ENCODE results near the gene ZNF22. TPM values are rescaled to one million over a fixed set of nuclear protein-coding genes. Genes with fewer than 3 reads are reported as not detected.

Gene ZNF22
- total RNA-seq = 10 to 100 TPM; 44.6 to 45.2 TPM

- Mint-ChIP-seq H3K27me3 (ENCODE audit: low read depth) (peaks cover 3% of the 10 kb centered on the region), H3K9me3 (ENCODE audit: insufficient read depth) (peaks cover 23% of the 10 kb centered on the region), H3K36me3 (ENCODE audit: low read depth) (peaks cover 43% of the 10 kb centered on the region), H3K4me3 (peak within 1 kb of the TSS; percentile 94), H3K4me1 (ENCODE audit: low read depth) (peaks cover 52% of the 10 kb centered on the region), H3K27ac (peak within 1 kb of the TSS; percentile 99)
- ChIA-PET CTCF (interaction anchor here (0.9 to 2.9 kb wide), 6 partner anchors 7 to 68 kb away, joined by 3 to 15 read pairs (median 3); no protein-coding TSS in a partner anchor), POLR2A (interaction anchor here (0.7 to 2.3 kb wide), 10 partner anchors 19 to 421 kb away, joined by 3 to 7 read pairs (median 4); partner anchors contain the start of genes DEPP1 and RASSF4)
- peak; percentile 87 for ATAC-seq
- DNase-seq = peak; percentile 83
These were observed at the start of gene ZNF22 for GRCh38 chr10:45000752-45001380. ZNF22 (plus strand) TSS chr10:45000923; CDS start chr10:45003369, 2,446 bp downstream.

- Mint-ChIP-seq H3K9me3 (ENCODE audit: insufficient read depth) (no peaks in the 10 kb centered on the region), H3K4me3 (no peak overlapping the region), H3K27me3 (ENCODE audit: low read depth) (no peaks in the 10 kb centered on the region), H3K4me1 (ENCODE audit: low read depth) (peaks cover 3% of the 10 kb centered on the region), H3K27ac (no peak overlapping the region), H3K36me3 (ENCODE audit: low read depth) (peaks cover 7% of the 10 kb centered on the region)
- ChIA-PET CTCF (interaction anchor here (1.2 to 2.8 kb wide), 3 partner anchors 16 to 93 kb away, joined by 3 to 14 read pairs (median 3); no protein-coding TSS in a partner anchor), POLR2A (interaction anchor here (1.3 kb wide), 1 partner anchor 49 kb away, joined by 3 read pairs; no protein-coding TSS in a partner anchor)
- ATAC-seq (no peak), DNase-seq (no peak)
These were observed 49.0 kb upstream of the ZNF22 start for GRCh38 chr10:44951576-44952226.

GRCh38 chr10:44952779-44953231, 47.9 kb upstream of the ZNF22 start:
- no peak for ATAC-seq
- H3K4me3 Mint-ChIP-seq = no peak overlapping the region
- H3K4me1 Mint-ChIP-seq (ENCODE audit: low read depth) = peaks cover 5% of the 10 kb centered on the region
- ChIA-PET CTCF (interaction anchor here (1.2 to 2.8 kb wide), 4 partner anchors 16 to 95 kb away, joined by 3 to 14 read pairs (median 4); no protein-coding TSS in a partner anchor), POLR2A (interaction anchor here (1.3 kb wide), 1 partner anchor 47 kb away, joined by 3 read pairs; no protein-coding TSS in a partner anchor)
- DNase-seq = no peak
- no peaks in the 10 kb centered on the region for H3K9me3 Mint-ChIP-seq (ENCODE audit: insufficient read depth)
- H3K36me3 Mint-ChIP-seq (ENCODE audit: low read depth) = peaks cover 11% of the 10 kb centered on the region
- no peaks in the 10 kb centered on the region for H3K27me3 Mint-ChIP-seq (ENCODE audit: low read depth)
- no peak overlapping the region for H3K27ac Mint-ChIP-seq

- H3K4me3 Mint-ChIP-seq = no peak overlapping the region
- DNase-seq = no peak
- H3K9me3 Mint-ChIP-seq (ENCODE audit: insufficient read depth) = no peaks in the 10 kb centered on the region
- CTCF ChIA-PET = interaction anchor here (1.6 to 2.8 kb wide), 2 partner anchors 15 to 22 kb away, joined by 4 to 14 read pairs; no protein-coding TSS in a partner anchor
- H3K27ac Mint-ChIP-seq = no peak overlapping the region
- POLR2A ChIA-PET = no interaction called here
- H3K36me3 Mint-ChIP-seq (ENCODE audit: low read depth) = peaks cover 11% of the 10 kb centered on the region
- no peaks in the 10 kb centered on the region for H3K27me3 Mint-ChIP-seq (ENCODE audit: low read depth)
- ATAC-seq = no peak
- H3K4me1 Mint-ChIP-seq (ENCODE audit: low read depth) = peaks cover 17% of the 10 kb centered on the region
These were observed 46.7 kb upstream of the ZNF22 start for GRCh38 chr10:44954042-44954441.

GRCh38 chr10:44954962-44955361, 45.8 kb upstream of the ZNF22 start:
- Mint-ChIP-seq H3K9me3 (ENCODE audit: insufficient read depth) (no peaks in the 10 kb centered on the region), H3K27ac (no peak overlapping the region), H3K4me3 (no peak overlapping the region), H3K4me1 (ENCODE audit: low read depth) (peaks cover 19% of the 10 kb centered on the region), H3K27me3 (ENCODE audit: low read depth) (no peaks in the 10 kb centered on the region), H3K36me3 (ENCODE audit: low read depth) (peaks cover 11% of the 10 kb centered on the region)
- ATAC-seq (no peak), DNase-seq (no peak)
- ChIA-PET POLR2A (no interaction called here), CTCF (no interaction called here)

GRCh38 chr10:44955413-44956070, 45.2 kb upstream of the ZNF22 start:
- Mint-ChIP-seq H3K4me3 (no peak overlapping the region), H3K9me3 (ENCODE audit: insufficient read depth) (no peaks in the 10 kb centered on the region), H3K36me3 (ENCODE audit: low read depth) (peaks cover 11% of the 10 kb centered on the region), H3K4me1 (ENCODE audit: low read depth) (peaks cover 20% of the 10 kb centered on the region), H3K27me3 (ENCODE audit: low read depth) (no peaks in the 10 kb centered on the region), H3K27ac (no peak overlapping the region)
- POLR2A ChIA-PET = no interaction called here
- ATAC-seq (no peak), DNase-seq (no peak)
- CTCF ChIA-PET = no interaction called here

- ATAC-seq (no peak), DNase-seq (no peak)
- no peak overlapping the region for H3K4me3 Mint-ChIP-seq
- no peak overlapping the region for H3K27ac Mint-ChIP-seq
- no peaks in the 10 kb centered on the region for H3K9me3 Mint-ChIP-seq (ENCODE audit: insufficient read depth)
- POLR2A ChIA-PET = interaction anchor here (0.6 kb wide), 1 partner anchor 84 kb away, joined by 7 read pairs; no protein-coding TSS in a partner anchor
- CTCF ChIA-PET = no interaction called here
- no peaks in the 10 kb centered on the region for H3K27me3 Mint-ChIP-seq (ENCODE audit: low read depth)
- peaks cover 20% of the 10 kb centered on the region for H3K4me1 Mint-ChIP-seq (ENCODE audit: low read depth)
- peaks cover 11% of the 10 kb centered on the region for H3K36me3 Mint-ChIP-seq (ENCODE audit: low read depth)
These were observed 44.5 kb upstream of the ZNF22 start for GRCh38 chr10:44956226-44956625.

GRCh38 chr10:44956717-44957706, 43.7 kb upstream of the ZNF22 start:
- ChIA-PET CTCF (interaction anchor here (0.7 to 2.1 kb wide), 2 partner anchors 9 to 24 kb away, joined by 3 to 8 read pairs; no protein-coding TSS in a partner anchor), POLR2A (interaction anchor here (0.6 kb wide), 1 partner anchor 84 kb away, joined by 7 read pairs; no protein-coding TSS in a partner anchor)
- Mint-ChIP-seq H3K27me3 (ENCODE audit: low read depth) (no peaks in the 10 kb centered on the region), H3K36me3 (ENCODE audit: low read depth) (peaks cover 11% of the 10 kb centered on the region), H3K9me3 (ENCODE audit: insufficient read depth) (no peaks in the 10 kb centered on the region), H3K4me3 (no peak overlapping the region), H3K27ac (no peak overlapping the region), H3K4me1 (ENCODE audit: low read depth) (peaks cover 20% of the 10 kb centered on the region)
- ATAC-seq = no peak
- no peak for DNase-seq

GRCh38 chr10:44958196-44958897, 42.4 kb upstream of the ZNF22 start:
- peaks cover 11% of the 10 kb centered on the region for H3K36me3 Mint-ChIP-seq (ENCODE audit: low read depth)

GRCh38 chr10:44958898-44959246, 41.9 kb upstream of the ZNF22 start:
- ATAC-seq (no peak), DNase-seq (no peak)
- Mint-ChIP-seq H3K4me3 (peak overlapping the region; percentile 82), H3K27me3 (ENCODE audit: low read depth) (no peaks in the 10 kb centered on the region), H3K9me3 (ENCODE audit: insufficient read depth) (no peaks in the 10 kb centered on the region), H3K4me1 (ENCODE audit: low read depth) (peaks cover 20% of the 10 kb centered on the region), H3K36me3 (ENCODE audit: low read depth) (peaks cover 11% of the 10 kb centered on the region), H3K27ac (peak overlapping the region; percentile 69)
- POLR2A ChIA-PET = interaction anchor here (0.9 to 1.5 kb wide), 3 partner anchors 9 to 43 kb away, joined by 3 to 4 read pairs (median 3); no protein-coding TSS in a partner anchor
- CTCF ChIA-PET = interaction anchor here (1.0 to 2.1 kb wide), 2 partner anchors 22 to 25 kb away, joined by 3 to 8 read pairs; no protein-coding TSS in a partner anchor

More at GRCh38 chr10:44958196-44958897, 42.4 kb upstream of the ZNF22 start:
- H3K27ac Mint-ChIP-seq = peak overlapping the region; percentile 69
- POLR2A ChIA-PET = interaction anchor here (1.5 kb wide), 1 partner anchor 8 kb away, joined by 4 read pairs; no protein-coding TSS in a partner anchor
- no peaks in the 10 kb centered on the region for H3K27me3 Mint-ChIP-seq (ENCODE audit: low read depth)
- DNase-seq (no peak), ATAC-seq (no peak)
- peaks cover 20% of the 10 kb centered on the region for H3K4me1 Mint-ChIP-seq (ENCODE audit: low read depth)
- no peaks in the 10 kb centered on the region for H3K9me3 Mint-ChIP-seq (ENCODE audit: insufficient read depth)
- H3K4me3 Mint-ChIP-seq = peak overlapping the region; percentile 82
- CTCF ChIA-PET = interaction anchor here (2.1 kb wide), 1 partner anchor 25 kb away, joined by 8 read pairs; no protein-coding TSS in a partner anchor

Data from activated CD8-positive, alpha-beta T cell treated with anti-CD3 and anti-CD28 coated beads, Interleukin-2, amount 10 ng/mL, durations not matched to agents 7 days and 5 days (primary cell).